AG09319 (cell line): ENCODE data around the gene RASGRF2.
"Not testable (repeated sequence)": the region's sequence is repeated elsewhere in the genome, so short reads cannot be mapped to it uniquely, and the experiment has no call there.

ENCODE experiments used
- DNase-seq: peaks from one replicate; pipeline ENCODE4 v3.0.0-alpha.2; 2010; ENCODE audit warnings: low read depth; ENCODE audit errors: extremely low read depth
- CTCF ChIP-seq: IDR thresholded peaks from 2 replicates; pipeline ENCODE4 v1.5.1; 2011; ENCODE audit warnings: low read depth, mild to moderate bottlenecking, inconsistent platforms, low read length, moderate library complexity

The RASGRF2 gene

DNA sequence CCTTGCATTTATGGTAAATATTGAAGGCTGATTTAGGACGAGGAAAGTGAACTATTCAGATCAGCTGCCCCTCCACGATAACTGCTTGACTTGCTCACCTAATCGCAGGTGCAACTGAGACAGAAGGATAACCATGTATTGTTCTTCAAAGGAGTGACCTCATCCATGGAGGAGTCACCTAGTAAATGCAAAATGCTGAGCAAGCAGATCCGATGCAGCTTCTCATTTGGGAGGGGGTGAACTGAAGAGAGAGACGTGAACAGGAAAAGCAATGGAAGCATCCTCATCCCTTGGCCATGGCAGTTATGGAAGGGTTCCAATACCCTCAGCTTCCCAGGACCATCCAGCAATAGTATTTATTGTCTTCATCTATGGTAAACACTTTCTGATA is 47.5 kb downstream of the RASGRF2 start:
- no peak for DNase-seq
- no peak for TF ChIP-seq CTCF

GRCh38 chr5:81010336-81011169 is 50.4 kb downstream of the RASGRF2 start:
- DNase-seq, result peak; percentile 3
- no peak for TF ChIP-seq CTCF

- TF ChIP-seq CTCF, result no peak
- no peak for DNase-seq
These were observed 54.2 kb downstream of the RASGRF2 start for GRCh38 chr5:81014348-81014747.

DNA sequence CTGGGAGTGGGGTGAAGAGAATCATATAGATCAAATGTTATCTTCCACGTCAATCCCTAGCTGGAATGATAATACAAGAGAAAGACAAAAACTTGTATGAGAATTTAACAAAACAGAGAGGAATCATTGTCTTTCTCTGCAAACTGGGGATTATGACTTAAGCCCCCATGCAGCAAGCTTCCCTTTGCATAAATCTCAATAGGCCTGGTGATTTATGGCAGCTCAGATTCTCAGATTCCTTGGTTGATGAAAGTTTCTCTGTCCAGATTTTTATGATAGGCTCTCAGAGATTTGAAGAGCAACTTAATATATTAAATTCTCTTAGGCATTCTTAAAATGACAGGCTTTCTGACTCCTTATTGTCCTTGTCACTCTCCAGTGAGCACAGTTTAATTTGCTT is 56.0 kb downstream of the RASGRF2 start:
- DNase-seq, result no peak
- no peak for TF ChIP-seq CTCF

DNA sequence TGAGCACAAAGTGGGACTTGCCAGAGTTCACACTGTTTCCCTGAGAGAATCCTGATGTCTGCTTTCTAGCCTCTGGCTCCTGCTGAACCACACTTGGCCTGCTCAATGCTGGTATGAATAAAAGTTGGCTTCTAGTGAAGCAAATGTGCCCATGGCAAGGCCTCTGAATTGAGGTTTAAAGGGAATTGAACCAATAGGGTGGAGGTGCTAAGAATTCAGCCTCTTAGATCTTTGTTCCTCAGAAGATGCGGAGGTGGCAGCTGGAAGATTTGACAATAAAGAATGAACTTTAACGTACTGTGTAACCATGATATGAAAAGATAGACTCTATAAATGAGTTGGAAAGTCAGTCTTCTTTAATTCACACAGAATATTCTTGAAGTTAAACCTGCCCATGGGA is 57.2 kb downstream of the RASGRF2 start:
- TF ChIP-seq CTCF, result no peak

DNA sequence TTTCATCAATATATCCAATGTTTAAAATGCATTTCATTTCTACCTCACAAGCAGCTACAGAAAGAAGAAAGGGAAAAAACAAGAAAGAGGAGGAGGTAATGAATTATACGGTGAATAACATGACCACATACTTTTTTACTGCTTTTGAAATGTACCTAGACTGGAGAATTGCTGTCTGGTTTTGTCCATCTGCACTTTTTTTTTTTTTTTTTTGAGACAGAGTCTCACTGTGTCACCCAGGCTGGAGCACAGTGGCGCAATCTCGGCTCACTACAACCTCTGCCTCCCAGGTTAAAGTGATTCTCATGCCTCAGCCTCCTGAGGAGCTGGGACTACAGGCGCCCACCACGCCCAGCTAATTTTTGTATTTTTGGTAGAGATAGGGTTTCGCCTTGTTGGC is 58.4 kb downstream of the RASGRF2 start:
- not testable (repeated sequence) for DNase-seq

More for the DNA sequence above, 57.2 kb downstream of the RASGRF2 start:
- DNase-seq, result no peak

GRCh38 chr5:81019748-81020147 is 59.6 kb downstream of the RASGRF2 start:
- no peak for TF ChIP-seq CTCF

More at GRCh38 chr5:81019748-81020147, 59.6 kb downstream of the RASGRF2 start:
- no peak for DNase-seq
